ENCODE results near the gene ARSB.

Gene ARSB

GRCh38 chr5:78930721-78931120, 54.4 kb downstream of the ARSB start:
- no peak for TF ChIP-seq CTCF (IDR thresholded peaks at IDR 0.05; ENCODE audit: extremely low read depth, insufficient read depth, missing control alignments)
- no peak for DNase-seq (ENCODE audit: low spot score)
- in situ Hi-C loops (cut with MboI; ENCODE audit: low pct_unique_long_range_greater_than_20kb, low sequenced_read_pairs, unreplicated experiment): no loop called here

DNA sequence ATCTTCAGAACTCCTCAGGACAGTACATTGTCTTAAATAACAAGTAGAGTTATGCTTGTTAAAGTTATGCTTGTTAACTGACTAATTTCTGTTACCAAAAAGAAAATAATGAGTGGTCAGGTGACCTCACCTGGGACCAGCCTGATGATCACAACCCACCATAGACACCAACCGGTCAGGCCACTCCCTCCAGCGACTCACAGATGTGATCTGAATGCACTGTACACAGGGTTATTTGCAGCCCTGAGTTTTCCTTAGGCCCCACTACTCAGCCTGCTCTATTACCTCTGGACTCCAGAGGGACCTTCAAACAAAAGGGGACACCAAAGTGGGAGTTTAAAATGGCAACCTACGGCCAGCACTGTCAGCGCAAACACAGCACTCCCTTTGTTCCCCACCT, 55.3 kb downstream of the ARSB start:
- no peak for DNase-seq (ENCODE audit: low spot score)
- no peak for TF ChIP-seq CTCF (IDR thresholded peaks at IDR 0.05; ENCODE audit: extremely low read depth, insufficient read depth, missing control alignments)
- in situ Hi-C loops (cut with MboI; ENCODE audit: low pct_unique_long_range_greater_than_20kb, low sequenced_read_pairs, unreplicated experiment): no loop called here

GRCh38 chr5:78927657-78928282, 57.3 kb downstream of the ARSB start:
- no peak for TF ChIP-seq CTCF (IDR thresholded peaks at IDR 0.05; ENCODE audit: extremely low read depth, insufficient read depth, missing control alignments)
- DNase-seq (ENCODE audit: low spot score): no peak
- in situ Hi-C loops (cut with MboI; ENCODE audit: low pct_unique_long_range_greater_than_20kb, low sequenced_read_pairs, unreplicated experiment): no loop called here

GRCh38 chr5:78926252-78926651, 58.9 kb downstream of the ARSB start:
- TF ChIP-seq CTCF (IDR thresholded peaks at IDR 0.05; ENCODE audit: extremely low read depth, insufficient read depth, missing control alignments): no peak
- no peak for DNase-seq (ENCODE audit: low spot score)
- in situ Hi-C loops (cut with MboI; ENCODE audit: low pct_unique_long_range_greater_than_20kb, low sequenced_read_pairs, unreplicated experiment): no loop called here

GRCh38 chr5:78925129-78925876, 59.8 kb downstream of the ARSB start:
- no peak for TF ChIP-seq CTCF (IDR thresholded peaks at IDR 0.05; ENCODE audit: extremely low read depth, insufficient read depth, missing control alignments)
- no peak for DNase-seq (ENCODE audit: low spot score)
- in situ Hi-C loops (cut with MboI; ENCODE audit: low pct_unique_long_range_greater_than_20kb, low sequenced_read_pairs, unreplicated experiment): no loop called here

DNA sequence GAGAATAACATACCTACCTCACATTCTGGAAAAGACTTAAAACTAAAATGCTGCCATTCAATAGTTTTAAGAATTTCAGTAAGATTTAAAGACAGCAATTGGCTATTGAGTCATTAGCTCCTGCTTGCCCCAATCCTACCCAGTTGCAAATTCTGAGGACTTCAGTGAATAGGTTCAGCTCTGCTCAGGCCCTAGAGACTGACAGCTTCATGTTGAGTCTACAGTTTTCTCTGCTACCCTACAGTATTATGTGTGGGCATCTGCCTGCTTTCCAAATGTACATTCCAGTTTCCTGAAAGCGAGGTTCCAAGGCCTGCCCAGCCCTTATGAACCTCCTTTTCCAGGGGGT, 61.5 kb downstream of the ARSB start:
- no peak for DNase-seq (ENCODE audit: low spot score)
- in situ Hi-C loops (cut with MboI; ENCODE audit: low pct_unique_long_range_greater_than_20kb, low sequenced_read_pairs, unreplicated experiment): no loop called here
- no peak for TF ChIP-seq CTCF (IDR thresholded peaks at IDR 0.05; ENCODE audit: extremely low read depth, insufficient read depth, missing control alignments)
